ENCODE results near the gene DNAH8. TPM values are rescaled to one million over a fixed set of nuclear protein-coding genes. Genes with fewer than 3 reads are reported as not detected.

The DNAH8 gene
- total and polyA plus RNA-seq, 10 donors = 0.20 to 15.6 (median 5.2) TPM

DNA sequence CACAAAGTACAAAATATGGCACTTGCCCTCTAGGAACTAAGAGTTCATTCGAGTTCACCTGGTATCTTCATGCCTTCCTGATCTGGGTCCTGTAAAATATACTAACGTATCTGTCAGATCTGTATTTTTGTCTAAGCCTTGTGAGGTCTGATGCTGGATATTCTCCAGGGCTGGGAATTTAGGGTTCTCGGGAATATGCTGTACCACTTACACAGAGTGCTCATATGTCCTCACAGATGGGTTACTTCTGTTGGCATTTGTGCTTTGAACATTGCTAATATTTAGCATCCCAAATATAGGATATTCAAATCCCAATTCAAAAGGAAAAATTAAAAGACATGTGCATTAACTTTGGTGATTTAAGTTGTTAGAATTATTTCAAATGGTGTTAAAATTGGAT is 122.0 kb downstream of the DNAH8 start:
- DNase-seq = no peak
- no peak overlapping the region for H3K27ac ChIP-seq
- intact Hi-C loops (cut with DNase I; ENCODE audit: low total_unique reads) = no loop called here
- TF ChIP-seq POLR2A (IDR thresholded peaks at IDR 0.05) = no peak
- TF ChIP-seq, protein P1, sequence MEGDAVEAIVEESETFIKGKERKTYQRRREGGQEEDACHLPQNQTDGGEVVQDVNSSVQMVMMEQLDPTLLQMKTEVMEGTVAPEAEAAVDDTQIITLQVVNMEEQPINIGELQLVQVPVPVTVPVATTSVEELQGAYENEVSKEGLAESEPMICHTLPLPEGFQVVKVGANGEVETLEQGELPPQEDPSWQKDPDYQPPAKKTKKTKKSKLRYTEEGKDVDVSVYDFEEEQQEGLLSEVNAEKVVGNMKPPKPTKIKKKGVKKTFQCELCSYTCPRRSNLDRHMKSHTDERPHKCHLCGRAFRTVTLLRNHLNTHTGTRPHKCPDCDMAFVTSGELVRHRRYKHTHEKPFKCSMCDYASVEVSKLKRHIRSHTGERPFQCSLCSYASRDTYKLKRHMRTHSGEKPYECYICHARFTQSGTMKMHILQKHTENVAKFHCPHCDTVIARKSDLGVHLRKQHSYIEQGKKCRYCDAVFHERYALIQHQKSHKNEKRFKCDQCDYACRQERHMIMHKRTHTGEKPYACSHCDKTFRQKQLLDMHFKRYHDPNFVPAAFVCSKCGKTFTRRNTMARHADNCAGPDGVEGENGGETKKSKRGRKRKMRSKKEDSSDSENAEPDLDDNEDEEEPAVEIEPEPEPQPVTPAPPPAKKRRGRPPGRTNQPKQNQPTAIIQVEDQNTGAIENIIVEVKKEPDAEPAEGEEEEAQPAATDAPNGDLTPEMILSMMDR (IDR thresholded peaks at IDR 0.05 in 8 of 11, conservative IDR thresholded peaks at IDR 0.05 in 3 of 11) = no peak
- TF ChIP-seq POLR2AphosphoS5 (IDR thresholded peaks at IDR 0.05) = no peak
- WGBS, 5 donors = 73 to 87% (median 82%) methylated on average over 3 of the region's 3 CpGs
- H3K36me3 ChIP-seq = no peaks in the 10 kb centered on the region
- no peak overlapping the region for H3K4me3 ChIP-seq
- H3K4me1 ChIP-seq = no peaks in the 10 kb centered on the region
- H3K9me3 ChIP-seq = no peaks in the 10 kb centered on the region
- H3K27me3 ChIP-seq (replicated peaks in 1 of 7) = no peaks in the 10 kb centered on the region

GRCh38 chr6:38843798-38844197 is 128.7 kb downstream of the DNAH8 start:
- Histone ChIP-seq H3K36me3 (no peaks in the 10 kb centered on the region), H3K4me3 (no peak overlapping the region), H3K9me3 (no peaks in the 10 kb centered on the region), H3K4me1 (no peaks in the 10 kb centered on the region), H3K27me3 (replicated peaks in 1 of 7) (no peaks in the 10 kb centered on the region), H3K27ac (no peak overlapping the region)
- WGBS, 5 donors = 74 to 90% (median 84%) methylated on average over 3 of the region's 3 CpGs
- intact Hi-C loops (cut with DNase I; ENCODE audit: low total_unique reads) = no loop called here
- TF ChIP-seq, protein P1 (IDR thresholded peaks at IDR 0.05 in 8 of 11, conservative IDR thresholded peaks at IDR 0.05 in 3 of 11) = no peak
- TF ChIP-seq POLR2AphosphoS5 (IDR thresholded peaks at IDR 0.05) (no peak), POLR2A (IDR thresholded peaks at IDR 0.05) (no peak)
- DNase-seq = no peak

GRCh38 chr6:38845931-38846330 is 130.8 kb downstream of the DNAH8 start:
- TF ChIP-seq POLR2A (IDR thresholded peaks at IDR 0.05) (no peak), POLR2AphosphoS5 (IDR thresholded peaks at IDR 0.05) (no peak)
- Histone ChIP-seq H3K9me3 (no peaks in the 10 kb centered on the region), H3K4me1 (no peaks in the 10 kb centered on the region), H3K36me3 (no peaks in the 10 kb centered on the region), H3K27me3 (replicated peaks in 1 of 7) (no peaks in the 10 kb centered on the region), H3K27ac (no peak overlapping the region), H3K4me3 (no peak overlapping the region)
- DNase-seq = no peak
- 81 to 90% (median 85%) methylated on average over 3 of the region's 3 CpGs for WGBS, 5 donors
- intact Hi-C loops (cut with DNase I; ENCODE audit: low total_unique reads) = no loop called here

DNA sequence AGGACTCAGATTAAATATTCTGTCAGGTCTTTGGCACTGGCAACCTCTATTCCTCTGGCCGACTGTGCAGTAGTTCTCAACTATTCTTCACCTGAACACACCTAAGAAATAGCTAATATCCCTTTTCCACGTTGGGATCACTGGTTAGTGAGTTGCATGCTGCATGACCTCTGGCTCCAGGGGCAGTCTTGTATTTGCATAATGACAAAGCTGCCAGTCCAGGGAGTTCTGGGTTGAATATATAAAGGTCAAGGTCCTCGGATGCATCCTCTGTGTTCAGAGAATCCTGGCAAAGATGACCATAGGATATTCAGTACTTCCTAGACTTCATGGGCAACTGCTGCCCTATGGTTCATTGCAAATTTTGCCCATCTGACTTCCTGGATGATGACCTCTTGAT is 131.2 kb downstream of the DNAH8 start:
- no peaks in the 10 kb centered on the region for H3K4me1 ChIP-seq
- no peaks in the 10 kb centered on the region for H3K9me3 ChIP-seq
- no peak overlapping the region for H3K27ac ChIP-seq
- intact Hi-C loops (cut with DNase I; ENCODE audit: low total_unique reads) = no loop called here
- WGBS, 5 donors = 72 to 90% (median 83%) methylated on average over 3 of the region's 3 CpGs
- H3K36me3 ChIP-seq = no peaks in the 10 kb centered on the region
- DNase-seq = no peak
- no peak for TF ChIP-seq POLR2AphosphoS5 (IDR thresholded peaks at IDR 0.05)
- TF ChIP-seq, protein P1 (IDR thresholded peaks at IDR 0.05 in 8 of 11, conservative IDR thresholded peaks at IDR 0.05 in 3 of 11) = no peak
- no peak for TF ChIP-seq POLR2A (IDR thresholded peaks at IDR 0.05)
- no peak overlapping the region for H3K4me3 ChIP-seq
- H3K27me3 ChIP-seq (replicated peaks in 1 of 7) = no peaks in the 10 kb centered on the region

- no peak overlapping the region for H3K4me3 ChIP-seq
- H3K27me3 ChIP-seq (replicated peaks in 1 of 7) = no peaks in the 10 kb centered on the region
- no peak for DNase-seq
- no peaks in the 10 kb centered on the region for H3K9me3 ChIP-seq
- 81 to 100% (median 85%) methylated on average over 1 of the region's 1 CpG for WGBS, 5 donors
- H3K36me3 ChIP-seq = no peaks in the 10 kb centered on the region
- TF ChIP-seq, protein P1 (IDR thresholded peaks at IDR 0.05 in 8 of 11, conservative IDR thresholded peaks at IDR 0.05 in 3 of 11) = no peak
- TF ChIP-seq POLR2AphosphoS5 (IDR thresholded peaks at IDR 0.05) (no peak), POLR2A (IDR thresholded peaks at IDR 0.05) (no peak)
- no peak overlapping the region for H3K27ac ChIP-seq
- H3K4me1 ChIP-seq = no peaks in the 10 kb centered on the region
- intact Hi-C loops (cut with DNase I; ENCODE audit: low total_unique reads) = no loop called here
These were observed 131.7 kb downstream of the DNAH8 start for GRCh38 chr6:38846844-38847243.

Measured in spleen (tissue), 11 donors.